ENCODE data around the gene PSAPL1.

The PSAPL1 gene

GRCh38 chr4:7392438-7393421, 42.0 kb downstream of the PSAPL1 start:
- no peak for DNase-seq

- no peak for DNase-seq
Measured at GRCh38 chr4:7391637-7392437, 42.9 kb downstream of the PSAPL1 start.

- no peak for DNase-seq
Measured at GRCh38 chr4:7390906-7391636, 43.7 kb downstream of the PSAPL1 start.

- no peak for DNase-seq
Measured at GRCh38 chr4:7390336-7390735, 44.4 kb downstream of the PSAPL1 start.

GRCh38 chr4:7389719-7390118, 45.0 kb downstream of the PSAPL1 start:
- no peak for DNase-seq

- no peak for DNase-seq
Measured at GRCh38 chr4:7389101-7389701, 45.5 kb downstream of the PSAPL1 start.

GRCh38 chr4:7388627-7389026, 46.1 kb downstream of the PSAPL1 start:
- DNase-seq, result no peak

- no peak for DNase-seq
Measured at GRCh38 chr4:7387925-7388324, 46.8 kb downstream of the PSAPL1 start.

- DNase-seq, result no peak
Measured at GRCh38 chr4:7384929-7385890, 49.5 kb downstream of the PSAPL1 start.

GRCh38 chr4:7384003-7384928, 50.5 kb downstream of the PSAPL1 start:
- DNase-seq, result no peak

GRCh38 chr4:7383266-7383665, 51.5 kb downstream of the PSAPL1 start:
- no peak for DNase-seq

GRCh38 chr4:7382634-7383014, 52.1 kb downstream of the PSAPL1 start:
- DNase-seq, result no peak

- DNase-seq, result no peak
Measured at GRCh38 chr4:7381890-7382633, 52.7 kb downstream of the PSAPL1 start.

GRCh38 chr4:7381221-7381889, 53.4 kb downstream of the PSAPL1 start:
- no peak for DNase-seq
